NCI-H2196 (cell line): ENCODE data around the gene TMEM238L.

Experiments
- DNase-seq: peaks from one replicate; lab custom pipeline; 2025; ENCODE audit not compliant: unreplicated experiment; lab: John Stamatoyannopoulos, UW

TMEM238L gene

DNA sequence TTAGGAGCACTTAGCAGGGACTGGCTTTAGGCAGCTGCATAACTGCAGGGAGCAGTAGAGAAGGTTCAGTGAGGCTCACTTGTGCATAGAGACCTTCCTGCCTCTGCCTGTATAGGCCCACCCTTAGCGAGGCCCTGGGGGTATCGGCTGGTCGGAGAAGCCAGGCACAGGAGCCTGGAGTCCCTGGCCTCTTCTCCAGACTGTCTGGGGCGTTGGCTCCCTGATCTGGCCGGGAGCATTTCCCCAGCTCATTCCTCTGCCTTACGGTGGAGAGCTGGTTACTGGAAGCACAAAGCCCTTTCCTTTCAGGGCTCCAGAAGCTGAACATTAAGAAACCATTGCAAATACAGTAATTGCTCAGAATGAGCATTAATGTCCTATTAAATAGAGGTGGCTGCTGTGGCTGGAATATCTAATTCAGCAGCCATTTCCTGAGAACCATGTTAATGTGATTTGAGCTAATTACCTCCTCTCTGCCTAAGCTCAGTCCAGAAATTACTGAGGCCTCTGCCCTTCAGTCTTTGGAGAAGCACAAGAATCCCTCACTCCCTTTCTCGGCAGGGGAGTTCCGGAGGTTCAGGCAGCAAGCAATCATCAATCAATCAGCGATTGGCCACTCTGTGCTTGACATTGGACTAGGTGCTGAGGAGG is 55.2 kb downstream of the TMEM238L start:
- DNase-seq, result no peak

DNA sequence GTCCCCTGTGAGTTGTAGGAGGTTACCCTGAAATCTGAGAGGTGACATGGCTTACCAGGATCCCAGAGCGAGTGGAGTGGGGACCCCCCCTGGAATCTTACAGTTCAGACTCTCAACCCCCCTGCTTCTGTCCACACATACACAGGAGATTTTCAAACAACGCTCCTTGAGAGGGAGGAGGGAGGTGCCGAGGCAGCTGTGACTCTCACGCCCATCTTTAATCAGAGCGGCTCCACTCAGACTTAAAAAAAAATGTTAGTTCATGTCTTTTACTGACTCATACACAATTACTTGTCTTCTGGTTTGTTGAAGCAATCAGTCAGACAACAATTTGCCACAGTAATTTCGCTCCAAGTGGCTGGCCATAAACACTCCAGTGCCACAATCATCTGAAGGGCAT is 58.7 kb downstream of the TMEM238L start:
- no peak for DNase-seq
